ENCODE results near the gene PCDHGA5.

- TF ChIP-seq POLR2A (IDR thresholded peaks at IDR 0.05; ENCODE audit: low read length) (no peak), GATA1 (IDR thresholded peaks at IDR 0.05; ENCODE audit: low read depth, low read length) (no peak)
Observed at GRCh38 chr5:141342773-141343172, 21.2 kb upstream of the PCDHGA5 start.
